Smooth muscle cell (in vitro differentiated cells): Measurements from ENCODE around the gene KIRREL3. TPM values are rescaled to one million over a fixed set of nuclear protein-coding genes. Genes with fewer than 3 reads are reported as not detected.

Experiments
- DNase-seq: peaks from one replicate; lab custom pipeline; 2025; ENCODE audit not compliant: unreplicated experiment; lab: John Stamatoyannopoulos, UW
- H2AFZ ChIP-seq: fragments of 200-600 bp; sonication (generic); 2 replicates; pipeline ENCODE4 v1.6.0; 2016; ENCODE audit warnings: antibody characterized with exemption, low read depth, mild to moderate bottlenecking
- H3F3A ChIP-seq: fragments of 200-600 bp; sonication (generic); 2 replicates; pipeline ENCODE4 v1.6.0; 2017; ENCODE audit warnings: antibody characterized with exemption, low read depth
- H3K27ac ChIP-seq: fragments of 200-600 bp; sonication (generic); 2 replicates; pipeline ENCODE4 v1.5.1; 2016; ENCODE audit warnings: low read depth, mild to moderate bottlenecking
- H3K27me3 ChIP-seq: fragments of 200-600 bp; sonication (generic); 2 replicates; pipeline ENCODE4 v1.6.1; 2016; ENCODE audit warnings: low read depth, mild to moderate bottlenecking
- H3K36me3 ChIP-seq: fragments of 200-600 bp; sonication (generic); 2 replicates; pipeline ENCODE4 v1.5.1; 2016; ENCODE audit warnings: low read depth
- H3K4me1 ChIP-seq: fragments of 200-600 bp; sonication (generic); 2 replicates; pipeline ENCODE4 v1.5.1; 2016; ENCODE audit warnings: low read depth
- H3K4me2 ChIP-seq: fragments of 200-600 bp; sonication (generic); 2 replicates; pipeline ENCODE4 v1.6.0; 2016; ENCODE audit warnings: mild to moderate bottlenecking
- H3K4me3 ChIP-seq: fragments of 200-600 bp; sonication (generic); 2 replicates; pipeline ENCODE4 v1.5.1; 2016; ENCODE audit warnings: mild to moderate bottlenecking
- H3K79me2 ChIP-seq: fragments of 200-600 bp; sonication (generic); 2 replicates; pipeline ENCODE4 v1.6.0; 2016; ENCODE audit warnings: low read depth, mild to moderate bottlenecking
- H3K9ac ChIP-seq: fragments of 200-600 bp; sonication (generic); 2 replicates; pipeline ENCODE4 v1.6.0; 2016; ENCODE audit warnings: low read depth
- H3K9me3 ChIP-seq: fragments of 200-600 bp; sonication (generic); replicated peaks from 2 replicates; pipeline ENCODE4 v1.5.1; 2016; ENCODE audit warnings: low read depth
- H4K20me1 ChIP-seq: fragments of 200-600 bp; sonication (generic); 2 replicates; pipeline ENCODE4 v1.6.0; 2016; ENCODE audit warnings: low read depth
- CTCF ChIP-seq: fragments of 200-600 bp; sonication (generic); IDR thresholded peaks from 2 replicates; pipeline ENCODE4 v1.5.1; 2017; ENCODE audit warnings: borderline replicate concordance, mild to moderate bottlenecking, antibody characterized with exemption; ENCODE audit not compliant: insufficient read depth, poor library complexity, severe bottlenecking
- WGBS: methylation state at CpG from one replicate; pipeline ENCODE4 v1.1.7; 2016; ENCODE audit warnings: low lambda C conversion rate; 5-methylcytosine and 5-hydroxymethylcytosine counted together
- polyA plus RNA-seq: library from polyadenylated mRNA; unstranded; fragments of >200 nt; fragmentation: Nextera tagmentation; extraction: Ambion mirVana; gene quantifications from 2 replicates; pipeline ENCODE4 v1.2.1, GENCODE V29; 2016
- total RNA-seq: library from RNA; depleted of rRNA; stranded (reverse); fragments of >200 nt; gene quantifications from 2 replicates; pipeline ENCODE4 v1.2.3, GENCODE V29; 2014

The KIRREL3 gene
- total and polyA plus RNA-seq, 2 experiments from 2014 or later, result 1.2 TPM; not detected in 1

- Histone ChIP-seq H3K36me3 (no peaks in the 10 kb centered on the region), H3F3A (no peaks in the 10 kb centered on the region), H3K27me3 (peaks cover 2% of the 10 kb centered on the region), H3K4me1 (peaks cover 26% of the 10 kb centered on the region), H3K9me3 (no peaks in the 10 kb centered on the region), H4K20me1 (no peaks in the 10 kb centered on the region), H3K4me3 (no peak overlapping the region), H2AFZ (no peak overlapping the region), H3K9ac (no peak overlapping the region), H3K79me2 (no peaks in the 10 kb centered on the region), H3K4me2 (no peak overlapping the region), H3K27ac (no peak overlapping the region)
- no peak for TF ChIP-seq CTCF
- 74% methylated on average over 5 of the region's 5 CpGs for WGBS
- no peak for DNase-seq
These were observed 297.6 kb downstream of the KIRREL3 start for GRCh38 chr11:126702987-126703386.

- Histone ChIP-seq H3K9me3 (no peaks in the 10 kb centered on the region), H3K4me3 (no peak overlapping the region), H2AFZ (no peak overlapping the region), H3K36me3 (no peaks in the 10 kb centered on the region), H3K4me2 (no peak overlapping the region), H3K4me1 (peaks cover 26% of the 10 kb centered on the region), H4K20me1 (no peaks in the 10 kb centered on the region), H3K27me3 (peaks cover 2% of the 10 kb centered on the region), H3K9ac (no peak overlapping the region), H3K27ac (no peak overlapping the region), H3K79me2 (no peaks in the 10 kb centered on the region), H3F3A (no peaks in the 10 kb centered on the region)
- 90% methylated on average over 7 of the region's 7 CpGs for WGBS
- no peak for TF ChIP-seq CTCF
- no peak for DNase-seq
These were observed 298.3 kb downstream of the KIRREL3 start for GRCh38 chr11:126702165-126702720.

GRCh38 chr11:126701520-126701897, 299.1 kb downstream of the KIRREL3 start:
- Histone ChIP-seq H2AFZ (no peak overlapping the region), H3K4me2 (no peak overlapping the region), H3K4me1 (peaks cover 26% of the 10 kb centered on the region), H3K36me3 (no peaks in the 10 kb centered on the region), H3K27ac (no peak overlapping the region), H3K27me3 (peaks cover 2% of the 10 kb centered on the region), H3K9me3 (no peaks in the 10 kb centered on the region), H3K79me2 (no peaks in the 10 kb centered on the region), H4K20me1 (no peaks in the 10 kb centered on the region), H3K4me3 (no peak overlapping the region), H3F3A (no peaks in the 10 kb centered on the region), H3K9ac (no peak overlapping the region)
- no peak for DNase-seq
- TF ChIP-seq CTCF, result no peak
- WGBS, result 96% methylated on average over 2 of the region's 2 CpGs
